DOHH2 (cell line): ENCODE results near the gene SYT14.

Source experiments
- CTCF ChIP-seq: fragments of 200-600 bp; sonication (generic); IDR thresholded peaks from one replicate; pipeline ENCODE4 v1.5.1; 2014; ENCODE audit warnings: antibody characterized with exemption, mild to moderate bottlenecking, low read depth, low read length; ENCODE audit not compliant: poor library complexity, severe bottlenecking
- EZH2phosphoT487 ChIP-seq: fragments of 200-600 bp; sonication (generic); IDR thresholded peaks from 2 replicates; pipeline ENCODE4 v1.6.1; 2017; ENCODE audit warnings: borderline replicate concordance, mild to moderate bottlenecking, antibody characterized with exemption, low read length, moderate library complexity, mixed read lengths

DNA sequence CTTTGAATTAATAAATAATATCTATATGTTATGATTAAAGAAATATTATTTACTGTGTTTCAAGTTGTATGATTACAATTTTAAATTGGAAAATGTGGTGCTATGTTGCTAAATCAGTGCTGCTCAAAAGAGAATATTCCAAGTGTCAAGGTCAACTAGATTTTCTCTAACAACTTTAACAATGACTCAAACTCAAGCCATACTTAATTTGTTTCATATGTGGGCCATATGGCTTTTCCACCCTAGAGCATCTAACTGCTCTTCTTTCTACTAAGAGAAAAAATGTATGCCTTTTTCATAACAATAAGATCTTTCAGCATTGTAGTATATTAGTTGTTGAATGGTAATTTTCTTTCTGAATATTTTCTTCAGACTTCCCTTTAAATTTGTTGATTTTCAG is 8.3 kb upstream of the SYT14 start:
- TF ChIP-seq EZH2phosphoT487 (no peak), CTCF (no peak)
